ENCODE measurements around the gene RABGAP1L. TPM values are rescaled to one million over a fixed set of nuclear protein-coding genes. Genes with fewer than 3 reads are reported as not detected.

The RABGAP1L gene
- total and polyA plus RNA-seq, 4 donors, result 4.8 to 53.5 (median 18.8) TPM

DNA sequence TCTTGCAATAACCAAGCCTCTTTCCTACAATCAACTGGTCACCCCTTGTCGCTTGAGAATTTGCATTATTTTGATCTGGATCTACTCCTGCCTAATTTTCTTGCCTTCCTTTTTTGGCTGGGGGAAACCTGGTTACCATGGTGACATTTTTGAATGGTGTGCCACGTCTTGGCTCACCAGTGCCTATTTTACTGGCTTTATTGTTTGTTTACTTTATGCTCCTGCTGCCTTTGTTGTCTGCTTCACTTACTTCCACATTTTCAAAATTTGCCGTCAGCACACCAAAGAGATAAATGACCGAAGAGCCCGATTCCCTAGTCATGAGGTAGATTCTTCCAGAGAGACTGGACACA lies 289.2 kb downstream of the RABGAP1L start:
- Histone ChIP-seq H3K27ac (ENCODE audit: low read depth in 1 of 2, low read length in 2 of 2) (no peak overlapping the region), H3K36me3 (ENCODE audit: control insufficient read depth in 4 of 4, insufficient read depth in 3 of 4, low read depth in 1 of 4, low read length in 3 of 4) (no peaks in the 10 kb centered on the region), H3K4me1 (ENCODE audit: control insufficient read depth in 4 of 4, insufficient read depth in 4 of 4, low read length in 3 of 4) (peaks cover 0 to 3% (median 0%) of the 10 kb centered on the region in 4 donors), H3K9ac (ENCODE audit: low read depth in 1 of 2, low read length in 2 of 2) (no peak overlapping the region), H3K9me3 (ENCODE audit: control insufficient read depth in 4 of 4, low read length in 3 of 4) (no peaks in the 10 kb centered on the region), H3K4me3 (ENCODE audit: low read depth in 1 of 3, low read length in 3 of 3) (no peak overlapping the region), H3K27me3 (ENCODE audit: control insufficient read depth in 4 of 4, insufficient read depth in 4 of 4, low read length in 3 of 4) (no peaks in the 10 kb centered on the region)
- TF ChIP-seq YY1 (IDR thresholded peaks at IDR 0.05) (no peak), HNF4G (IDR thresholded peaks at IDR 0.05) (no peak), RAD21 (IDR thresholded peaks at IDR 0.05) (no peak), RXRA (IDR thresholded peaks at IDR 0.05) (no peak), TAF1 (conservative IDR thresholded peaks at IDR 0.05) (no peak), SP1 (IDR thresholded peaks at IDR 0.05) (no peak), NR2F2 (IDR thresholded peaks at IDR 0.05) (no peak), JUND (IDR thresholded peaks at IDR 0.05) (no peak), EGR1 (IDR thresholded peaks at IDR 0.05; ENCODE audit: low read depth in 2 of 2) (no peak), GABPA (IDR thresholded peaks at IDR 0.05 in 1 of 2, conservative IDR thresholded peaks at IDR 0.05 in 1 of 2) (no peak), FOXA1 (IDR thresholded peaks at IDR 0.05) (no peak)
- TF ChIP-seq, protein P1, sequence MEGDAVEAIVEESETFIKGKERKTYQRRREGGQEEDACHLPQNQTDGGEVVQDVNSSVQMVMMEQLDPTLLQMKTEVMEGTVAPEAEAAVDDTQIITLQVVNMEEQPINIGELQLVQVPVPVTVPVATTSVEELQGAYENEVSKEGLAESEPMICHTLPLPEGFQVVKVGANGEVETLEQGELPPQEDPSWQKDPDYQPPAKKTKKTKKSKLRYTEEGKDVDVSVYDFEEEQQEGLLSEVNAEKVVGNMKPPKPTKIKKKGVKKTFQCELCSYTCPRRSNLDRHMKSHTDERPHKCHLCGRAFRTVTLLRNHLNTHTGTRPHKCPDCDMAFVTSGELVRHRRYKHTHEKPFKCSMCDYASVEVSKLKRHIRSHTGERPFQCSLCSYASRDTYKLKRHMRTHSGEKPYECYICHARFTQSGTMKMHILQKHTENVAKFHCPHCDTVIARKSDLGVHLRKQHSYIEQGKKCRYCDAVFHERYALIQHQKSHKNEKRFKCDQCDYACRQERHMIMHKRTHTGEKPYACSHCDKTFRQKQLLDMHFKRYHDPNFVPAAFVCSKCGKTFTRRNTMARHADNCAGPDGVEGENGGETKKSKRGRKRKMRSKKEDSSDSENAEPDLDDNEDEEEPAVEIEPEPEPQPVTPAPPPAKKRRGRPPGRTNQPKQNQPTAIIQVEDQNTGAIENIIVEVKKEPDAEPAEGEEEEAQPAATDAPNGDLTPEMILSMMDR (IDR thresholded peaks at IDR 0.05; ENCODE audit: low read depth, low read length, missing input control), result no peak
- TF ChIP-seq, protein P2, sequence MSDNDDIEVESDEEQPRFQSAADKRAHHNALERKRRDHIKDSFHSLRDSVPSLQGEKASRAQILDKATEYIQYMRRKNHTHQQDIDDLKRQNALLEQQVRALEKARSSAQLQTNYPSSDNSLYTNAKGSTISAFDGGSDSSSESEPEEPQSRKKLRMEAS (IDR thresholded peaks at IDR 0.05), result no peak
- TF ChIP-seq, protein P3, sequence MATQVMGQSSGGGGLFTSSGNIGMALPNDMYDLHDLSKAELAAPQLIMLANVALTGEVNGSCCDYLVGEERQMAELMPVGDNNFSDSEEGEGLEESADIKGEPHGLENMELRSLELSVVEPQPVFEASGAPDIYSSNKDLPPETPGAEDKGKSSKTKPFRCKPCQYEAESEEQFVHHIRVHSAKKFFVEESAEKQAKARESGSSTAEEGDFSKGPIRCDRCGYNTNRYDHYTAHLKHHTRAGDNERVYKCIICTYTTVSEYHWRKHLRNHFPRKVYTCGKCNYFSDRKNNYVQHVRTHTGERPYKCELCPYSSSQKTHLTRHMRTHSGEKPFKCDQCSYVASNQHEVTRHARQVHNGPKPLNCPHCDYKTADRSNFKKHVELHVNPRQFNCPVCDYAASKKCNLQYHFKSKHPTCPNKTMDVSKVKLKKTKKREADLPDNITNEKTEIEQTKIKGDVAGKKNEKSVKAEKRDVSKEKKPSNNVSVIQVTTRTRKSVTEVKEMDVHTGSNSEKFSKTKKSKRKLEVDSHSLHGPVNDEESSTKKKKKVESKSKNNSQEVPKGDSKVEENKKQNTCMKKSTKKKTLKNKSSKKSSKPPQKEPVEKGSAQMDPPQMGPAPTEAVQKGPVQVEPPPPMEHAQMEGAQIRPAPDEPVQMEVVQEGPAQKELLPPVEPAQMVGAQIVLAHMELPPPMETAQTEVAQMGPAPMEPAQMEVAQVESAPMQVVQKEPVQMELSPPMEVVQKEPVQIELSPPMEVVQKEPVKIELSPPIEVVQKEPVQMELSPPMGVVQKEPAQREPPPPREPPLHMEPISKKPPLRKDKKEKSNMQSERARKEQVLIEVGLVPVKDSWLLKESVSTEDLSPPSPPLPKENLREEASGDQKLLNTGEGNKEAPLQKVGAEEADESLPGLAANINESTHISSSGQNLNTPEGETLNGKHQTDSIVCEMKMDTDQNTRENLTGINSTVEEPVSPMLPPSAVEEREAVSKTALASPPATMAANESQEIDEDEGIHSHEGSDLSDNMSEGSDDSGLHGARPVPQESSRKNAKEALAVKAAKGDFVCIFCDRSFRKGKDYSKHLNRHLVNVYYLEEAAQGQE (IDR thresholded peaks at IDR 0.05), result no peak
- DNase-seq (ENCODE audit: low spot score), result no peak
- 91% methylated on average over 5 of the region's 5 CpGs for WGBS

DNA sequence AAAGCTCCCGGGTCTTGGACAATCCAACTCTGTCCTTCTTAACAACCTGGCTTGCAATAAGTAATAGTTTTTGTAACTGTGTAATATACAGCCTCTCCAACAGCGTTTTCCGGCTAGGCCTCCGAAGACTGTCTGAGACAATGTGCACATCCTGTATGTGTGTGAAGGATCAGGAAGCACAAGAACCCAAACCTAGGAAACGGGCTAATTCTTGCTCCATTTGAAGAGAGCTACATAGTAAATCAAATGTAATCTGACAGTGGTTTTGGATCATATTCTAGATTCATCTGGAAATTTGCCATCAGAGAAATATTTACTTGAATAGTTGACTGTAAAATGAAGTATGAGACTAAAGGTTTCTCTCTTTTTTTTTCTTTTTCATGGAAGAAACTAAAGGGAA lies 289.7 kb downstream of the RABGAP1L start:
- WGBS, result 80% methylated on average over 5 of the region's 5 CpGs
- H3K4me3 ChIP-seq (ENCODE audit: low read depth in 1 of 3, low read length in 3 of 3), result no peak overlapping the region
- H3K4me1 ChIP-seq (ENCODE audit: control insufficient read depth in 4 of 4, insufficient read depth in 4 of 4, low read length in 3 of 4), result peaks cover 0 to 3% (median 0%) of the 10 kb centered on the region in 4 donors
- no peaks in the 10 kb centered on the region for H3K36me3 ChIP-seq (ENCODE audit: control insufficient read depth in 4 of 4, insufficient read depth in 3 of 4, low read depth in 1 of 4, low read length in 3 of 4)
- H3K9ac ChIP-seq (ENCODE audit: low read depth in 1 of 2, low read length in 2 of 2), result no peak overlapping the region
- no peak overlapping the region for H3K27ac ChIP-seq (ENCODE audit: low read depth in 1 of 2, low read length in 2 of 2)
- DNase-seq (ENCODE audit: low spot score), result no peak
- H3K27me3 ChIP-seq (ENCODE audit: control insufficient read depth in 4 of 4, insufficient read depth in 4 of 4, low read length in 3 of 4), result no peaks in the 10 kb centered on the region
- H3K9me3 ChIP-seq (ENCODE audit: control insufficient read depth in 4 of 4, low read length in 3 of 4), result no peaks in the 10 kb centered on the region
- TF ChIP-seq YY1 (IDR thresholded peaks at IDR 0.05), result no peak
- TF ChIP-seq, protein P2 (IDR thresholded peaks at IDR 0.05), result no peak
- no peak for TF ChIP-seq RAD21 (IDR thresholded peaks at IDR 0.05)
- no peak for TF ChIP-seq RXRA (IDR thresholded peaks at IDR 0.05)
- TF ChIP-seq, protein P1 (IDR thresholded peaks at IDR 0.05; ENCODE audit: low read depth, low read length, missing input control), result no peak
- TF ChIP-seq NR2F2 (IDR thresholded peaks at IDR 0.05), result no peak
- no peak for TF ChIP-seq TAF1 (conservative IDR thresholded peaks at IDR 0.05)
- no peak for TF ChIP-seq GABPA (IDR thresholded peaks at IDR 0.05 in 1 of 2, conservative IDR thresholded peaks at IDR 0.05 in 1 of 2)
- TF ChIP-seq FOXA2 (IDR thresholded peaks at IDR 0.05), result no peak
- TF ChIP-seq SP1 (IDR thresholded peaks at IDR 0.05), result no peak
- no peak for TF ChIP-seq HNF4G (IDR thresholded peaks at IDR 0.05)
- no peak for TF ChIP-seq FOXA1 (IDR thresholded peaks at IDR 0.05)
- TF ChIP-seq, protein P3 (IDR thresholded peaks at IDR 0.05), result no peak
- TF ChIP-seq, protein P4, sequence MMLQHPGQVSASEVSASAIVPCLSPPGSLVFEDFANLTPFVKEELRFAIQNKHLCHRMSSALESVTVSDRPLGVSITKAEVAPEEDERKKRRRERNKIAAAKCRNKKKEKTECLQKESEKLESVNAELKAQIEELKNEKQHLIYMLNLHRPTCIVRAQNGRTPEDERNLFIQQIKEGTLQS (IDR thresholded peaks at IDR 0.05), result no peak
- TF ChIP-seq EGR1 (IDR thresholded peaks at IDR 0.05; ENCODE audit: low read depth in 2 of 2), result no peak
- TF ChIP-seq JUND (IDR thresholded peaks at IDR 0.05), result no peak
- TF ChIP-seq, protein P5, sequence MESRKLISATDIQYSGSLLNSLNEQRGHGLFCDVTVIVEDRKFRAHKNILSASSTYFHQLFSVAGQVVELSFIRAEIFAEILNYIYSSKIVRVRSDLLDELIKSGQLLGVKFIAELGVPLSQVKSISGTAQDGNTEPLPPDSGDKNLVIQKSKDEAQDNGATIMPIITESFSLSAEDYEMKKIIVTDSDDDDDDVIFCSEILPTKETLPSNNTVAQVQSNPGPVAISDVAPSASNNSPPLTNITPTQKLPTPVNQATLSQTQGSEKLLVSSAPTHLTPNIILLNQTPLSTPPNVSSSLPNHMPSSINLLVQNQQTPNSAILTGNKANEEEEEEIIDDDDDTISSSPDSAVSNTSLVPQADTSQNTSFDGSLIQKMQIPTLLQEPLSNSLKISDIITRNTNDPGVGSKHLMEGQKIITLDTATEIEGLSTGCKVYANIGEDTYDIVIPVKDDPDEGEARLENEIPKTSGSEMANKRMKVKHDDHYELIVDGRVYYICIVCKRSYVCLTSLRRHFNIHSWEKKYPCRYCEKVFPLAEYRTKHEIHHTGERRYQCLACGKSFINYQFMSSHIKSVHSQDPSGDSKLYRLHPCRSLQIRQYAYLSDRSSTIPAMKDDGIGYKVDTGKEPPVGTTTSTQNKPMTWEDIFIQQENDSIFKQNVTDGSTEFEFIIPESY (IDR thresholded peaks at IDR 0.05), result no peak

Data from liver (tissue), 9 donors.